K562 (cell line): ENCODE data around the gene SURF4. TPM values are rescaled to one million over a fixed set of nuclear protein-coding genes. Genes with fewer than 3 reads are reported as not detected.
A peak's percentile ranks its signal among the peaks of the same experiment; 100 is the strongest.

Experiments
- CHD4 ChIP-seq: fragments of 200-600 bp; sonication (generic); IDR thresholded peaks from 3 replicates; pipeline ENCODE4 v1.6.1; 2012; ENCODE audit warnings: low read depth, mild to moderate bottlenecking, mixed read lengths, low read length, inconsistent platforms; ENCODE audit not compliant: insufficient read depth, insufficient replicate concordance, poor library complexity, severe bottlenecking
- FOXJ3 ChIP-seq: sonication (generic); formaldehyde crosslinking; IDR thresholded peaks from 2 replicates; pipeline ENCODE4 v1.4.0; 2020; ENCODE audit warnings: mild to moderate bottlenecking, missing genetic modification reagents
- HSF4 ChIP-seq: fragments of 250-450 bp; sonication (Bioruptor Pico); IDR thresholded peaks from 2 replicates; pipeline ENCODE4 v2.1.2; 2022; ENCODE audit warnings: mild to moderate bottlenecking, moderate library complexity, borderline replicate concordance
- KAT2B ChIP-seq: IDR thresholded peaks from one replicate; pipeline ENCODE4 v1.6.1; 2012; ENCODE audit warnings: low read depth, mild to moderate bottlenecking, control low read depth, inconsistent platforms, low read length, moderate library complexity
- L3MBTL2 ChIP-seq: fragments of 450-650 bp; IDR thresholded peaks from 2 replicates; pipeline ENCODE4 v1.6.1; 2016; ENCODE audit warnings: mild to moderate bottlenecking, moderate library complexity
- MCM7 ChIP-seq, 2 experiments: fragments of 450-650 bp; IDR thresholded peaks; 2 replicates each; pipeline ENCODE4 v1.6.1; 2016 to 2018
- MED1 ChIP-seq: sonication (generic); formaldehyde crosslinking; IDR thresholded peaks from 2 replicates; pipeline ENCODE4 v1.8.1; 2023; ENCODE audit warnings: missing genetic modification reagents, borderline replicate concordance
- NR0B1 ChIP-seq: fragments of 450-650 bp; IDR thresholded peaks from one replicate; pipeline ENCODE4 v1.6.1; 2018; ENCODE audit warnings: mild to moderate bottlenecking, moderate library complexity; ENCODE audit not compliant: partially characterized antibody
- PTBP1 ChIP-seq: fragments of 200-400 bp; formaldehyde crosslinking; IDR thresholded peaks from 2 replicates; pipeline ENCODE4 v1.6.1; 2017; ENCODE audit warnings: low read depth, low read length
- SAFB ChIP-seq: fragments of 200-400 bp; formaldehyde crosslinking; IDR thresholded peaks from 2 replicates; pipeline ENCODE4 v1.6.1; 2017; ENCODE audit warnings: low read depth, low read length, borderline replicate concordance
- SIN3A ChIP-seq, 2 experiments: fragments of 150-350 bp in 1 of 2; IDR thresholded peaks; 2 replicates each; pipeline ENCODE4 v1.6.1; 2011 to 2016; ENCODE audit warnings: borderline replicate concordance in 2 of 2, low read depth in 2 of 2, low read length in 2 of 2, mild to moderate bottlenecking in 2 of 2, moderate library complexity in 2 of 2; ENCODE audit not compliant: control insufficient read depth in 1 of 2
- UBTF ChIP-seq, 2 experiments: IDR thresholded peaks; 2 replicates each; pipeline ENCODE4 v1.6.1; 2012; ENCODE audit warnings: improper control_type of control experiment in 2 of 2, low read depth in 2 of 2, low read length in 2 of 2, borderline replicate concordance in 1 of 2
- ZC3H11A ChIP-seq: IDR thresholded peaks from 2 replicates; pipeline ENCODE4 v1.6.1; 2012; ENCODE audit warnings: low read depth, low read length, improper control_type of control experiment
- ZC3H8 ChIP-seq: fragments of 450-650 bp; IDR thresholded peaks from 2 replicates; pipeline ENCODE4 v1.6.1; 2017
- ZHX1 ChIP-seq: fragments of 150-350 bp; conservative IDR thresholded peaks from 2 replicates; pipeline ENCODE4 v1.6.1; 2014; ENCODE audit warnings: low read length
- ZMIZ1 ChIP-seq, 2 experiments: fragments of 150-350 bp in 1 of 2; IDR thresholded peaks; 2 replicates each; pipeline ENCODE4 v1.6.1; 2012 to 2016; ENCODE audit warnings: low read depth in 2 of 2, low read length in 2 of 2, mild to moderate bottlenecking in 1 of 2, moderate library complexity in 1 of 2
- polyA plus RNA-seq, 8 experiments: library from polyadenylated mRNA; depleted of rRNA in 4 of 8; stranded (reverse) in 5 of 8; unstranded in 3 of 8; fragments of >200 nt; fragmentation: Nextera tagmentation in 2 of 8; fragmentation: Illumina TruSeq in 1 of 8; extraction: Ambion mirVana in 2 of 8; extraction: Trizol in 1 of 8; gene quantifications; 2 replicates each; pipeline versions ENCODE4 v1.2.1 to v1.2.3, GENCODE V29; 2011 to 2014; ENCODE audit warnings: inconsistent platforms in 1 of 8, missing spikeins in 1 of 8
- total RNA-seq, 7 experiments: library from RNA; depleted of rRNA in 6 of 7; stranded (reverse); fragments of >200 nt in 6 of 7; fragmentation: Illumina TruSeq in 2 of 7; extraction: Trizol in 2 of 7; gene quantifications; 2 replicates each; pipeline versions ENCODE4 v1.2.1 to v1.2.3, GENCODE V29; 2011 to 2021; ENCODE audit warnings: low replicate concordance in 1 of 7

Gene SURF4
- total and polyA plus RNA-seq, 9 of the 15 experiments (the other 6 are each of a cell fraction or from before 2014, with no cell fraction given), result 8.4 to 176 (median 130) TPM

GRCh38 chr9:133375116-133375723 lies 640 bp downstream of the SURF4 start (continued):
- TF ChIP-seq ZC3H11A (no peak), UBTF (IDR thresholded peaks at IDR 0.05; ENCODE audit: borderline replicate concordance in 1 of 2, low read depth in 2 of 2, low read length in 2 of 2) (0 out of 4 replicates have a peak, but pooled peaks of 1 of the 2 experiments have one; percentile 21), CHD4 (no peak), SIN3A (IDR thresholded peaks at IDR 0.05; ENCODE audit: borderline replicate concordance in 2 of 2, control insufficient read depth in 1 of 2, low read depth in 2 of 2, low read length in 2 of 2) (peak in 1 of 2 experiments; percentile 28; a peak in 1 of 4 replicates), PTBP1 (no peak), NR0B1 (no peak), ZC3H8 (no peak), SAFB (no peak), MCM7 (IDR thresholded peaks at IDR 0.05) (no peak), L3MBTL2 (no peak), ZMIZ1 (IDR thresholded peaks at IDR 0.05; ENCODE audit: low read depth in 2 of 2, low read length in 2 of 2) (no peak), MED1 (CRISPR knock-in tag) (no peak), KAT2B (no peak), ZHX1 (no peak), FOXJ3 (CRISPR knock-in tag) (no peak), HSF4 (CRISPR knock-in tag) (no peak)
